ENCODE measurements around the gene CCDC9B.

GRCh38 chr15:40354408-40355171, 13.9 kb upstream of the CCDC9B start:
- TF ChIP-seq POLR2A (IDR thresholded peaks at IDR 0.05; ENCODE audit: low read length) (no peak), GATA1 (IDR thresholded peaks at IDR 0.05; ENCODE audit: low read depth, low read length) (no peak)
